HG03575 (cell line): ENCODE data around the gene DPY30.
A peak's percentile ranks its signal among the peaks of the same experiment; 100 is the strongest.
"Not testable (repeated sequence)": the region's sequence is repeated elsewhere in the genome, so short reads cannot be mapped to it uniquely, and the experiment has no call there.

ENCODE experiments used
- ATAC-seq: cut with Tn5 transposase; IDR thresholded peaks from one replicate; pipeline ENCODE4 v1.9.1; 2021; ENCODE audit not compliant: unreplicated experiment, insufficient number of reproducible peaks, low FRiP score; ENCODE audit errors: extremely low read depth

DPY30 gene

GRCh38 chr2:32010670-32011484 is 28.7 kb downstream of the DPY30 start, which contains the start of gene MEMO1:
MEMO1 (minus strand) TSS chr2:32011008; CDS start chr2:32010247, 761 bp downstream.
- ATAC-seq = peak; percentile 34

DNA sequence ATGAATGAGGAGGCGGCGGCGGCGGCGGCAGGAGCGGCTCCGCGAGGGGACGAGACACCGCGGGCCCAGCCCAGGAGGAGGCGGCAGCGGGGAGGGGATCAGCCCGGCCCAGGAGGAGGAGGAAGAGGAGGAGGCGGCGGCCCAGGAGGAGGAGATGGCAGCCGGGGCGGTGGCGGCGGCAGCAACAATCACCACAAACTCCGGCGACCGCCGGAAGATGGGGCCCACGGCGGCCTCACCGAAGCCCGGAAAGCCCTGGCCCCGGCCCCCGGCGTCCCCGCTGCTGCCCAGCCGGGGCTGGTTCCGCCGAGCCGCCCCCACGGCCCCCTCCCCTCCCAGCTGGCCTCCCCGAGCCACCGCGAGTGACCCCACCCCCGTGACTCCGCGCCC is 29.3 kb downstream of the DPY30 start:
- ATAC-seq = not testable (repeated sequence)

DNA sequence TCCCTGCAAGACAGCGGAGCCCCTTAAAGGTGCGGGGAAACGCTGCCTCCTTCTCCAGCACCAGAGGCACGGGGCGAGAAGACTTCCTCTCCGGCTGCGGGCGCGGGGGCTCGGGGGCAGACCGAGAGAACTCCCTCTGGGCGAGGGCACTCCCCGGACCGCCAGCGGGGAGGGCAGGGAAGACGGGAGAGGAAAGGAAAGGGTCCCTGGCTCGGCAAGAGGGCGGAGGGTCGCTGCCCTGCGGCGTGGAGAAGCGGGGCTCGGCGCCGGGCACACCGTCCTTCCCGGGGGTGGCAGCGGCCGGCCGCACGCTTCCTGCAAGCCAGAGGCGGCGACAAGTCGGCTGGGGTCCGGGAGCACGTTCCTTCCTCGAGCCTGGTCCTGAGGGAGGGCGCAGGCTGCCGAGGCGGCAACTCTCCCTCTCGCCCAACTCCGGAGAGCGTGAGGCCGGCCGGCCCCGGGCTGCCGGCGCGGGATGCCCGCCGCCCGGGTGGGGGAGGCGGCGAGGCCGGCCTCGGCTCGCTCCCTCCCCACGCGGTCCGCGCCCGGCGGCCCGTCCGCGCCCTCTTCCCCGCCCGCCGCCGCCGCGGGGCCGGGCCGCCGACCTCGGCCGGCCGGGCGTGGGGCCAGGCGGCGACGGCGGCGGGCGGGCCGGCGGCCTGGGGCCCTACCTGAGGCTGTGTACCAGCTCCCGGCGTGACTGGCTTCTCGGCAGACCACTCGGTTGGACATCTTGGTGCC is 29.9 kb downstream of the DPY30 start:
- ATAC-seq = no peak

DNA sequence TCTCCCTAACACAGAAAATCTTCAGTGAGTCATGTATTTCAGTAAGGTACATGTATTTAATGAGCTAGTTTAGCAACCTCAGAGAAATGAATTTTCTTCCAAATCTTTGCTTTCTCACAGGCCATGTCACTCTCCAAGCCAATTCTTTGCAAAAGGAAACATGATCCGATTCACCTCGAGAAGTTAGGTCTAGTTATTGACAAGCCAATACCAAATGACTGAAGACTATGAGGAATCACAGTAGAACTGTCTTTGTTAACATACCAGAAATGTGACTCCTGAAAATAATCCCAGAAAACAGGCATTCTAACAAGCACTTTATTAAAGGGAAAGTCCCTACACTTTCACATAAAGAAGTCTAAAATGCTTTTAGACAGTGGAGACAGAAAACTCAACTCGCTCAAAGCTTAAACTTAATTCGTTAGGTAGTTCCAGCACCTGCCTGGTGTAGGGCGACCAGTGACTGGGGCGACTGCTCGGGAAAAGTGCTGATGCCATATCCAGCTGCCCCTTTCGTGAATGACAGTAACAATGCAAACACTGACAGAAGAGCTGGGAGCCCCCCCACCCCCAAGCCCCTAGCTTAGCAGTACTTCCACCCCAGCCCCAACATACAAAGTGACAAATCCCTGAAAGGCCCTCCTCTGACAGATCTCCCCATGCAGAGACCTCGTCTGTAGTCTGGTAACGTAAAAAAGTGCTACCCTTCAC is 30.6 kb downstream of the DPY30 start:
- no peak for ATAC-seq

DNA sequence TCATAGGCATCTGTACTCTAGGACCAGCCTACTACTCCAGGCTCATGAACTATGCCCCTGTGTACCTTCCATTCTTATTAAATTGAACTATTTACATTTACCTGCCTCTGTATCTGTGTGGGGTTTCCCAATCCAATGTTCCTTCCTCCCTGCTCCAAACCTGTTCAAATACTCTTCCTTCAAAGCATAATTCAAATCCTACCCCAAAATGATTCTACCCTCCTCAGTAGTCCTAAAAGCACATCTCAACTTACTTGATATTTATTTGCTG is 32.5 kb downstream of the DPY30 start:
- no peak for ATAC-seq

GRCh38 chr2:32005371-32005976 is 34.1 kb downstream of the DPY30 start:
- no peak for ATAC-seq

GRCh38 chr2:32003791-32004190 is 35.8 kb downstream of the DPY30 start:
- no peak for ATAC-seq

GRCh38 chr2:32002406-32002805 is 37.2 kb downstream of the DPY30 start:
- ATAC-seq = no peak

GRCh38 chr2:31999438-31999837 is 40.2 kb downstream of the DPY30 start:
- no peak for ATAC-seq

GRCh38 chr2:31998731-31999383 is 40.7 kb downstream of the DPY30 start:
- ATAC-seq = no peak

- no peak for ATAC-seq
Measured at GRCh38 chr2:31997653-31998052, 42.0 kb downstream of the DPY30 start.

GRCh38 chr2:31996571-31997150 is 42.9 kb downstream of the DPY30 start:
- ATAC-seq = no peak

GRCh38 chr2:31992934-31993333 is 46.7 kb downstream of the DPY30 start:
- ATAC-seq = no peak

DNA sequence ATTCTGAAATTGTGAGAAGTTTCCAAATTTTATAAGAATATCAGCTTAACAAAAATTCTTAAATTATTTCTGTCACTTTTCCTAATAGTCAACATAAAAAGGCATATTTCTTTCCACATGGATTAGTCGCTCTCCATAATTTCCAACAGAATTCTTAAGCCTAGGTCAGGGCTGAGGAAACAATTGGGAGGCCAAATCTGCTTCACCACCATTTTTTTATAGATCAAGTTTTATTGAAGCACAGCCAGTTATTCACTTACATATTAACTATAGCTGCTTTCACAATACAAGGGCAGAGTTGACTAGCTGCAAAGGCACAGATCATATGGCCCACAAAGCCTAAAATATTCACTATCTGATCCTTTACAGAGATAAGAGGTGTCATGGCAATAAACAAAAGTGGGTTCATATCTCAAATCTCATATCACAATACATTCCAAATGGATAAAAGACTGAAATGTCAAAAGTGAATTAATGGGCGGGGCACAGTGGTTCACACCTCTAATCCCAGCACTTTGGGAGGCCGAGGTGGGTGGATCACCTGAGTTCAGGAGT is 47.5 kb downstream of the DPY30 start:
- ATAC-seq = no peak

DNA sequence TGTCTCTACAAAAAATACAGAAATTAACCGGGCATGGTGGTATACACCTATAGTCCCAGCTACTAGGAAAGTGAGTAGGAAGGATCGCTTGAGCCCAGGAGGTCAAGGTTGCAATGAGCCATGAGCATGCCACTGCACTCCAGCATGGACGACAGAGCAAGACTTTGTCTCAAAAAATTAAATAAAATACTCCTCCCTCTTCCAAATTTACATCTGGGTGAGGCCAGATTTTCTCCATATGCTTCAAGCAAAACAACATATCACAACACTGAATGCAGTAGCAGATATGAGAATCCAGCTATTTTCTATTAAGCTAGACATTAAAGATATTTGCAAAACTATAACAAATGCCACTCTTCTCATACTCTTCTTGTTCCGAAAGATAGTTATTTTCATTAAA is 49.7 kb downstream of the DPY30 start:
- ATAC-seq = no peak

DNA sequence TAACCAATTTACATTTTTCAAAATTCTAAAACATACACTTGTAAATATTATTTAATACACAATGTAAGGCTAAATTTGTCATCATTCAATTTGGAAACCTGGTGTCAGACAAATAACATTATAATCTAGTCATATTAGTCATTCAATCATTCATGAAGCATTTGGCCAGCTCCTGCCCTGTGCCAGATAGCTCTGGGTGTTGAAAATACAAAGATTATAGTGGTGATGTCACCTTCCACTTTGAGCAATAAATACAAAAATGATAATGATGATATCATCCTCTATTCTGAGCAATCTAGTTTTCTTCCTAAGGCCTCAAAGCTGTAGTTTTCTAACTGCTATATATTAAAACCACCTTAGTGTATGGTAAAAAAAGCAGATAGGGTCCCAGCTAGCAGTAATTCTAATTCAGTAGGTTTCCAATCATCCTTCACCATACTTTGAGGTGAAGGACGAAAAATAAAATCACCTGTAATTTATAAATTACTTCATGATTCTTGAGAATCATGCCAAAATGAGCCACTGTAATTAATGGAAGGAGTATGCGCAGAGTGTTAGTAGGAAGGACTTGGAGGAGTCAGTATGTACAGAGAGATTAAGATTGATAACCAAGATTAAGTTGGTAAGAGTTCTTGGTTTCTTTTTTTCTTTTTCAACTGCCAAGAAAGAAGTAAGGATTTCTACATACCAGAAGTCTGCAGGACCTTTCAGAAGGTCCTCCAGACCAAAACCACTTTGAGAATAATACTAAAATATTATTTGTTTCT is 52.0 kb downstream of the DPY30 start:
- ATAC-seq = no peak

GRCh38 chr2:31986906-31987305 is 52.7 kb downstream of the DPY30 start:
- no peak for ATAC-seq
